K562 (cell line): ENCODE results near the gene STAT6. TPM values are rescaled to one million over a fixed set of nuclear protein-coding genes. Genes with fewer than 3 reads are reported as not detected.

Experiments used
- ARID4B ChIP-seq: sonication (generic); formaldehyde crosslinking; IDR thresholded peaks from 2 replicates; pipeline ENCODE4 v1.8.0; 2022; ENCODE audit warnings: mild to moderate bottlenecking, missing genetic modification reagents
- FOXO4 ChIP-seq: fragments of 450-650 bp; formaldehyde crosslinking; IDR thresholded peaks from 2 replicates; pipeline ENCODE4 v1.4.0; 2020; ENCODE audit warnings: mild to moderate bottlenecking, moderate library complexity
- HLTF ChIP-seq: fragments of 450-650 bp; IDR thresholded peaks from 2 replicates; pipeline ENCODE4 v1.6.1; 2016
- MAFG ChIP-seq: fragments of 450-650 bp; conservative IDR thresholded peaks from 2 replicates; pipeline ENCODE4 v1.6.1; 2016; ENCODE audit warnings: missing genetic modification characterization, missing compliant biosample characterization
- MBD1 ChIP-seq: fragments of 250-450 bp; sonication (Bioruptor Pico); IDR thresholded peaks from 2 replicates; pipeline ENCODE4 v1.8.0; 2022; ENCODE audit warnings: inconsistent platforms
- MTA1 ChIP-seq: fragments of 450-650 bp; IDR thresholded peaks from 2 replicates; pipeline ENCODE4 v1.6.1; 2017; ENCODE audit warnings: borderline replicate concordance
- PHF21A ChIP-seq: fragments of 450-650 bp; IDR thresholded peaks from 2 replicates; pipeline ENCODE4 v1.6.1; 2017; ENCODE audit warnings: low read depth, borderline replicate concordance
- POLR2AphosphoS5 ChIP-seq: IDR thresholded peaks from 2 replicates; pipeline ENCODE4 v1.6.1; 2011; ENCODE audit warnings: mild to moderate bottlenecking, low read depth, low read length, moderate library complexity; ENCODE audit not compliant: control insufficient read depth, insufficient read depth
- POLR3A ChIP-seq: IDR thresholded peaks from 2 replicates; pipeline ENCODE4 v1.6.1; 2011; ENCODE audit warnings: borderline replicate concordance, mild to moderate bottlenecking, moderate library complexity; ENCODE audit not compliant: insufficient read length, insufficient read depth; ENCODE audit errors: extremely low read depth
- SLC30A9 ChIP-seq: fragments of 250-450 bp; sonication (Bioruptor Pico); IDR thresholded peaks from 2 replicates; pipeline ENCODE4 v1.8.0; 2022; ENCODE audit warnings: mild to moderate bottlenecking, moderate library complexity
- SMAD1 ChIP-seq: fragments of 150-350 bp; IDR thresholded peaks from 2 replicates; pipeline ENCODE4 v1.6.1; 2014; ENCODE audit warnings: low read length, low read depth; ENCODE audit not compliant: partially characterized antibody
- TAF1 ChIP-seq: IDR thresholded peaks from 2 replicates; pipeline ENCODE4 v1.6.1; 2011; ENCODE audit warnings: mild to moderate bottlenecking, low read length, moderate library complexity; ENCODE audit not compliant: insufficient read depth, control insufficient read depth, severe bottlenecking; ENCODE audit errors: extremely low read depth
- USF2 ChIP-seq: sonication (generic); formaldehyde crosslinking; IDR thresholded peaks from 2 replicates; pipeline ENCODE4 v1.5.0; 2020; ENCODE audit warnings: missing genetic modification reagents
- ZC3H4 ChIP-seq: sonication (generic); formaldehyde crosslinking; IDR thresholded peaks from 2 replicates; pipeline ENCODE4 v1.9.0; 2021; ENCODE audit warnings: missing genetic modification reagents, borderline replicate concordance
- ZKSCAN3 ChIP-seq: fragments of 250-450 bp; sonication (Bioruptor Pico); IDR thresholded peaks from 2 replicates; pipeline ENCODE4 v1.4.0; 2020
- polyA plus RNA-seq, 8 experiments: library from polyadenylated mRNA; depleted of rRNA in 4 of 8; stranded (reverse) in 5 of 8; unstranded in 3 of 8; fragments of >200 nt; fragmentation: Nextera tagmentation in 2 of 8; fragmentation: Illumina TruSeq in 1 of 8; extraction: Ambion mirVana in 2 of 8; extraction: Trizol in 1 of 8; gene quantifications; 2 replicates each; pipeline versions ENCODE4 v1.2.1 to v1.2.3, GENCODE V29; 2011 to 2014; ENCODE audit warnings: inconsistent platforms in 1 of 8, missing spikeins in 1 of 8
- total RNA-seq, 7 experiments: library from RNA; depleted of rRNA in 6 of 7; stranded (reverse); fragments of >200 nt in 6 of 7; fragmentation: Illumina TruSeq in 2 of 7; extraction: Trizol in 2 of 7; gene quantifications; 2 replicates each; pipeline versions ENCODE4 v1.2.1 to v1.2.3, GENCODE V29; 2011 to 2021; ENCODE audit warnings: low replicate concordance in 1 of 7
- TF ChIP-seq, protein P1 (sequence below): fragments of 250-450 bp; sonication (Bioruptor Pico); IDR thresholded peaks from 2 replicates; pipeline ENCODE4 v1.9.0; 2021; ENCODE audit warnings: mild to moderate bottlenecking, inconsistent platforms

Gene STAT6
- total and polyA plus RNA-seq, 9 of the 15 experiments (the other 6 are each of a cell fraction or from before 2014, with no cell fraction given), result 2.4 to 49.5 (median 26.5) TPM

DNA sequence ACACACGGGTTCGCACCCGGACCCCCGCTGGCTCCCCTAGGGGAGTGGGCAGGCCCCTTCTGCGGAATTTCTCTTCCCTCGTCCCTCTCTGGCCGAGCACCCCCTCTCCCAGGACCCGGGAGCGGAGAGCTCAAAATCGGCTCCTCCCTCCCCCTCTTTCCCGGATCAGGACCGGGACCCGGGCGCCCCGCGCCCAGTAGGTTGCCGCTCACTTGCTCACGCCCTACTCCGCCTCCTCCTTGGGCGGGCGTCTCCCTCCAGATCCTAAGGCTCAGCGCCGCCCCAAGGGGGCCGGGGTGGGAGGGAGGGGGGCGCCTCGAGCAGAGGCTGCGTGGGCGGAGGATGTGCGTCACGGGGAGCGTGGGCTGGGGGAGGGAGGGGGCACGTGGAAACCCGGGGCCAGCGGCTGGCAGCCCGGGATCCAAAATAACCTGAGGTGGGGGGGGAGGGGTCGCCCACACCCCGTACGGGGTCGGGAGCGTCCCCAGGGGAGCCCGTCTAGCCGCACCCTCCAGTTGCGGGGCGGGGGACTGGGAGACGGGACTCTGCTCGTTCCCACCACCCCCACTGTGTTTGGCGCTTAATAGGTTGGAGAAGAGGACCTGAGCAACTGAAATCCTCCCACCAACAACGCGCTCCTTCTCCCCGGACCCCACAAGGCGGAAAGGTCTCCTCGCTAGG is 24.0 kb downstream of the STAT6 start (continued):
- TF ChIP-seq, protein P1, sequence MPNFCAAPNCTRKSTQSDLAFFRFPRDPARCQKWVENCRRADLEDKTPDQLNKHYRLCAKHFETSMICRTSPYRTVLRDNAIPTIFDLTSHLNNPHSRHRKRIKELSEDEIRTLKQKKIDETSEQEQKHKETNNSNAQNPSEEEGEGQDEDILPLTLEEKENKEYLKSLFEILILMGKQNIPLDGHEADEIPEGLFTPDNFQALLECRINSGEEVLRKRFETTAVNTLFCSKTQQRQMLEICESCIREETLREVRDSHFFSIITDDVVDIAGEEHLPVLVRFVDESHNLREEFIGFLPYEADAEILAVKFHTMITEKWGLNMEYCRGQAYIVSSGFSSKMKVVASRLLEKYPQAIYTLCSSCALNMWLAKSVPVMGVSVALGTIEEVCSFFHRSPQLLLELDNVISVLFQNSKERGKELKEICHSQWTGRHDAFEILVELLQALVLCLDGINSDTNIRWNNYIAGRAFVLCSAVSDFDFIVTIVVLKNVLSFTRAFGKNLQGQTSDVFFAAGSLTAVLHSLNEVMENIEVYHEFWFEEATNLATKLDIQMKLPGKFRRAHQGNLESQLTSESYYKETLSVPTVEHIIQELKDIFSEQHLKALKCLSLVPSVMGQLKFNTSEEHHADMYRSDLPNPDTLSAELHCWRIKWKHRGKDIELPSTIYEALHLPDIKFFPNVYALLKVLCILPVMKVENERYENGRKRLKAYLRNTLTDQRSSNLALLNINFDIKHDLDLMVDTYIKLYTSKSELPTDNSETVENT (CRISPR knock-in tag), result 0 out of 2 replicates have a peak, but pooled peaks have one; percentile 29
- TF ChIP-seq MAFG, result no peak
- peak; percentile 72; the same call in 1 of the 2 replicates for TF ChIP-seq POLR2AphosphoS5
- TF ChIP-seq MTA1, result no peak
- no peak for TF ChIP-seq HLTF
- TF ChIP-seq ARID4B (CRISPR knock-in tag), result 0 out of 2 replicates have a peak, but pooled peaks have one; percentile 16
- peak; percentile 79 for TF ChIP-seq TAF1
- TF ChIP-seq ZKSCAN3 (CRISPR knock-in tag), result no peak
- no peak for TF ChIP-seq SLC30A9 (CRISPR knock-in tag)
- TF ChIP-seq ZC3H4 (CRISPR knock-in tag), result no peak
- no peak for TF ChIP-seq POLR3A
- TF ChIP-seq USF2 (CRISPR knock-in tag), result peak; percentile 3; the same call in 1 of the 2 replicates
- peak; percentile 58 for TF ChIP-seq SMAD1
- no peak for TF ChIP-seq PHF21A
- no peak for TF ChIP-seq MBD1 (CRISPR knock-in tag)
- TF ChIP-seq FOXO4 (CRISPR knock-in tag), result no peak
